ENCODE results near the gene RBM33.

The RBM33 gene

GRCh38 chr7:155663937-155664336, 19.5 kb downstream of the RBM33 start:
- TF ChIP-seq CTCF (IDR thresholded peaks at IDR 0.05; ENCODE audit: low read depth, low read length) = no peak
- no peak for DNase-seq (ENCODE audit: extremely low read depth, low read depth)

GRCh38 chr7:155665079-155665956, 20.9 kb downstream of the RBM33 start:
- no peak for TF ChIP-seq CTCF (IDR thresholded peaks at IDR 0.05; ENCODE audit: low read depth, low read length)

GRCh38 chr7:155665957-155666287, 21.5 kb downstream of the RBM33 start:
- no peak for TF ChIP-seq CTCF (IDR thresholded peaks at IDR 0.05; ENCODE audit: low read depth, low read length)
- DNase-seq (ENCODE audit: extremely low read depth, low read depth) = peak; percentile 51

More at GRCh38 chr7:155665079-155665956, 20.9 kb downstream of the RBM33 start:
- DNase-seq (ENCODE audit: extremely low read depth, low read depth) = no peak

- no peak for DNase-seq (ENCODE audit: extremely low read depth, low read depth)
- no peak for TF ChIP-seq CTCF (IDR thresholded peaks at IDR 0.05; ENCODE audit: low read depth, low read length)
Observed at GRCh38 chr7:155667241-155667829, 22.9 kb downstream of the RBM33 start.

- TF ChIP-seq CTCF (IDR thresholded peaks at IDR 0.05; ENCODE audit: low read depth, low read length) = no peak
- DNase-seq (ENCODE audit: extremely low read depth, low read depth) = no peak
Observed at GRCh38 chr7:155669717-155670505, 25.4 kb downstream of the RBM33 start.

GRCh38 chr7:155670521-155670920, 26.1 kb downstream of the RBM33 start:
- DNase-seq (ENCODE audit: extremely low read depth, low read depth) = no peak
- no peak for TF ChIP-seq CTCF (IDR thresholded peaks at IDR 0.05; ENCODE audit: low read depth, low read length)

- TF ChIP-seq CTCF (IDR thresholded peaks at IDR 0.05; ENCODE audit: low read depth, low read length) = no peak
- DNase-seq (ENCODE audit: extremely low read depth, low read depth) = no peak
Observed at GRCh38 chr7:155674556-155674955, 30.1 kb downstream of the RBM33 start.
